ENCODE results near the gene NRL. TPM values are rescaled to one million over a fixed set of nuclear protein-coding genes. Genes with fewer than 3 reads are reported as not detected.

NRL gene
- total and polyA plus RNA-seq, 9 of the 15 experiments (the other 6 are each of a cell fraction or from before 2014, with no cell fraction given), result 0.07 to 2.7 (median 1.4) TPM; not detected in 1

DNA sequence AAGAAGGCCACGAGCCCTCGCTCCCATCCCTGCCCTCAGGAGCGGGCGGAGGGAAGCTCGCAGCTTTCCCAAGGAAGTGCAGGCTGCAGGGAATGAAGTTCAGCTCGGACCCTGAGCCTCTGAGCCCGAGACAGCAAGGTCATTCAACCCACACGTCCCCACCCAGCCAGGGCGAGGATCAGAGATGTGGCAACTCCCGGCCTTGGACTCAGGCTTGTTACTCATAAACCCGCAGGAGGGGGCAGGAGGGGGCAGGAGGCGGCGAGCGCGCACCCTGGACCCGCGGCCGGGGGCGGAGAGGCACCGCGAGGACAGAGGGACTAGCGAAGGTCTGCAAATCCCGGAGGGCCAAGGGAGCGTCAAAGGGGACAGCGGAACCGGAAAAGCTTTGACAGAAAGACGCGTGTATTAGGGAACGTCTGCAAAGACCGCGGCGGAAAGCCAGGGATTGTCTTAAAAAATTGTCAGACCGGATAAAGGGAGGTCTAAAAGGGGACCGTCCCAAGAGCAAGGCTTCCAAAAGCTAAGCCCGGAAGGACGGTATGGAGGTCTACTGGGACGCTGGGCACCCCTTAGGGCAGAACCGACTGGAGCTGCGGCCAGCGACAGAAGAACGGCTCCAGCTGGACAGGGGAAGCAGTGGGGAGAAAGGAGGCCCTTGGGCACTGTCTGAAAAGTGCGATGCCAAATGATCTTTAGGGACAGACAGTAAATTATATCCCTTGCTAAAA is 783 bp downstream of the NRL start (continued):
- TF ChIP-seq, protein P1, sequence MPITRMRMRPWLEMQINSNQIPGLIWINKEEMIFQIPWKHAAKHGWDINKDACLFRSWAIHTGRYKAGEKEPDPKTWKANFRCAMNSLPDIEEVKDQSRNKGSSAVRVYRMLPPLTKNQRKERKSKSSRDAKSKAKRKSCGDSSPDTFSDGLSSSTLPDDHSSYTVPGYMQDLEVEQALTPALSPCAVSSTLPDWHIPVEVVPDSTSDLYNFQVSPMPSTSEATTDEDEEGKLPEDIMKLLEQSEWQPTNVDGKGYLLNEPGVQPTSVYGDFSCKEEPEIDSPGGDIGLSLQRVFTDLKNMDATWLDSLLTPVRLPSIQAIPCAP (CRISPR knock-in tag; IDR thresholded peaks at IDR 0.05; ENCODE audit: borderline replicate concordance), result 0 out of 2 replicates have a peak, but pooled peaks have one; percentile 29
- no peak for TF ChIP-seq SRSF7 (optimal IDR thresholded peaks at IDR 0.05; ENCODE audit: low read depth, low read length)
- TF ChIP-seq ARHGAP35 (IDR thresholded peaks at IDR 0.05; ENCODE audit: partially characterized antibody), result no peak
- no peak for TF ChIP-seq YBX1 (IDR thresholded peaks at IDR 0.05)
- TF ChIP-seq ASH1L (IDR thresholded peaks at IDR 0.05; ENCODE audit: borderline replicate concordance, low read depth, partially characterized antibody), result no peak
- TF ChIP-seq, protein P2, sequence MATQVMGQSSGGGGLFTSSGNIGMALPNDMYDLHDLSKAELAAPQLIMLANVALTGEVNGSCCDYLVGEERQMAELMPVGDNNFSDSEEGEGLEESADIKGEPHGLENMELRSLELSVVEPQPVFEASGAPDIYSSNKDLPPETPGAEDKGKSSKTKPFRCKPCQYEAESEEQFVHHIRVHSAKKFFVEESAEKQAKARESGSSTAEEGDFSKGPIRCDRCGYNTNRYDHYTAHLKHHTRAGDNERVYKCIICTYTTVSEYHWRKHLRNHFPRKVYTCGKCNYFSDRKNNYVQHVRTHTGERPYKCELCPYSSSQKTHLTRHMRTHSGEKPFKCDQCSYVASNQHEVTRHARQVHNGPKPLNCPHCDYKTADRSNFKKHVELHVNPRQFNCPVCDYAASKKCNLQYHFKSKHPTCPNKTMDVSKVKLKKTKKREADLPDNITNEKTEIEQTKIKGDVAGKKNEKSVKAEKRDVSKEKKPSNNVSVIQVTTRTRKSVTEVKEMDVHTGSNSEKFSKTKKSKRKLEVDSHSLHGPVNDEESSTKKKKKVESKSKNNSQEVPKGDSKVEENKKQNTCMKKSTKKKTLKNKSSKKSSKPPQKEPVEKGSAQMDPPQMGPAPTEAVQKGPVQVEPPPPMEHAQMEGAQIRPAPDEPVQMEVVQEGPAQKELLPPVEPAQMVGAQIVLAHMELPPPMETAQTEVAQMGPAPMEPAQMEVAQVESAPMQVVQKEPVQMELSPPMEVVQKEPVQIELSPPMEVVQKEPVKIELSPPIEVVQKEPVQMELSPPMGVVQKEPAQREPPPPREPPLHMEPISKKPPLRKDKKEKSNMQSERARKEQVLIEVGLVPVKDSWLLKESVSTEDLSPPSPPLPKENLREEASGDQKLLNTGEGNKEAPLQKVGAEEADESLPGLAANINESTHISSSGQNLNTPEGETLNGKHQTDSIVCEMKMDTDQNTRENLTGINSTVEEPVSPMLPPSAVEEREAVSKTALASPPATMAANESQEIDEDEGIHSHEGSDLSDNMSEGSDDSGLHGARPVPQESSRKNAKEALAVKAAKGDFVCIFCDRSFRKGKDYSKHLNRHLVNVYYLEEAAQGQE (IDR thresholded peaks at IDR 0.05; ENCODE audit: borderline replicate concordance), result no peak
- TF ChIP-seq, protein P2 (CRISPR knock-in tag; IDR thresholded peaks at IDR 0.05; ENCODE audit: low read depth), result 0 out of 2 replicates have a peak, but pooled peaks have one; percentile 10
- no peak for TF ChIP-seq ZNF41 (CRISPR knock-in tag; conservative IDR thresholded peaks at IDR 0.05)
- peak; percentile 95 for TF ChIP-seq EGR1 (conservative IDR thresholded peaks at IDR 0.05)
- peak; percentile 86 for TF ChIP-seq TBP (optimal IDR thresholded peaks at IDR 0.05; ENCODE audit: low read depth, low read length)
- TF ChIP-seq RBFOX2 (IDR thresholded peaks at IDR 0.05; ENCODE audit: low read depth, low read length), result peak; percentile 87
- TF ChIP-seq SIN3B (IDR thresholded peaks at IDR 0.05; ENCODE audit: low read depth), result no peak
- no peak for TF ChIP-seq ZSCAN29 (IDR thresholded peaks at IDR 0.05)
- TF ChIP-seq MTF1 (CRISPR knock-in tag; IDR thresholded peaks at IDR 0.05; ENCODE audit: borderline replicate concordance), result no peak
- peak; percentile 65 for TF ChIP-seq POLR2B (IDR thresholded peaks at IDR 0.05; ENCODE audit: low read depth, partially characterized antibody)
- peak in 1 of 2 experiments; percentile 10; a peak in 1 of 4 replicates for TF ChIP-seq TEAD1 (CRISPR knock-in tag; IDR thresholded peaks at IDR 0.05)
- no peak for TF ChIP-seq ZNF445 (CRISPR knock-in tag; IDR thresholded peaks at IDR 0.05; ENCODE audit: low read depth)
- 0 out of 4 replicates have a peak, but pooled peaks of 1 of the 2 experiments have one; percentile 56 for TF ChIP-seq HDAC1 (IDR thresholded peaks at IDR 0.05)
- no peak for TF ChIP-seq PHTF2 (CRISPR knock-in tag; IDR thresholded peaks at IDR 0.05)
- peak; percentile 26; the same call in 1 of the 2 replicates for TF ChIP-seq CREB1 (IDR thresholded peaks at IDR 0.05)
- TF ChIP-seq CREB1 (CRISPR knock-in tag; IDR thresholded peaks at IDR 0.05), result no peak
- no peak for TF ChIP-seq CBFA2T2 (conservative IDR thresholded peaks at IDR 0.05)
